ENCODE data around the gene CFAP298. TPM values are rescaled to one million over a fixed set of nuclear protein-coding genes. Genes with fewer than 3 reads are reported as not detected.
A peak's percentile ranks its signal among the peaks of the same experiment; 100 is the strongest.
"Not testable (repeated sequence)": the region's sequence is repeated elsewhere in the genome, so short reads cannot be mapped to it uniquely, and the experiment has no call there.

The CFAP298 gene
- total RNA-seq (ENCODE audit: unreplicated experiment), result 60.3 TPM
- long read RNA-seq, transcript CFAP298-203 (5 exons, 2,503 nt), result minor isoform, 5 of 37 reads
- long read RNA-seq, transcript CFAP298-201 (7 exons, 1,692 nt), result major isoform, 28 of 37 reads
- long read RNA-seq, partial matches to known transcripts, result 0 of 37 reads
- long read RNA-seq, other reads (novel, unspliced or antisense), result 0 of 37 reads

DNA sequence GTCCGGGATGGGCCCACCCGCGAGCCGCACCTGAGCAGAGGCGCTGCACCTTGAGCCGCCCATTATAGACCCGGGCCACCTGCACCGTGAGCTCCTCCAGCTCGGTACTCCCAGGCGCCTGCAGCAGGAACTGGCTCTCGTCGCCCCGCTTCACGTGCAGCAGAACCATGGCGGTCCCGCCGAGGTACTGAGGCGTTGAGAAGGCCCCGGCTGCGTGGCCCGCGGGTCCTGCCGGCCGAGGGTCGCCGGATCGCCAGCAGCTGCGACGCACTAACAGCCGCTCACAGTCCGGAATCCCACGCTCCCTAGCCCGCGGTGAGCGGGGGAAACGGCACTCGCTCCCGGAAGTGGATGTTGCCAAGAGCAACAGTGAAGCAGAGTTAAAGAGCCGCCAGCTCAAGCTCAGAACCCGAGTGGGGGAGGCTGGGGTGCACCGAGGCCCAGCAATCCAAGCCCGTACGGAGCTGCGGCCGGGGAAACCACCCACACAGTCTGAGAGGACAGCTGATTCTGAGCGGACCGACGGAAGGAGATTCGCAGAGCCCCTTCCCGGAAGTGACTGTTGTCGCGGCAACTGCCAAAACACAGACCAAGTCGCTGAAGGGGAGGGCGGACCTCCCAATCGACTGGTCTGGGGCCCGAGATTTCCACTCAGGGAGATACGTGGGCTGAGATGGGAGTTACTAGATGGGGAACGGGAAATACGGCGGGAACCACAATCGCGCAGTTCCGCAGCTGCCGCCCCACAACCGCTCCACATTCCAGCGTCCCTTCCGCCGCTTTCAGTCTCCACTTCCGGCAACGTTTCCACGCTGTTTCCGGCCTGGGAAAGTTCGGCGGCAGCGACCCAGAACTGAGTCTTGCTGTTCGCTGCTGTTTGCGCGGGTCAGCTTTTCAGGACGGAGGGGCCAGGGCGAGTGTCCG is at the start of gene CFAP298:
Gene CFAP298, minus strand, starts transcription at position 303 of the 924 bp plus-strand sequence. Its CDS starts 134 bp downstream, at position 169.
- H3K27ac Mint-ChIP-seq (ENCODE audit: unreplicated experiment), result peak within 1 kb of the TSS; percentile 99
- H3K27me3 Mint-ChIP-seq (ENCODE audit: unreplicated experiment), result peaks cover 9% of the 10 kb centered on the region
- H3K4me1 Mint-ChIP-seq (ENCODE audit: unreplicated experiment), result peaks cover 26% of the 10 kb centered on the region

DNA sequence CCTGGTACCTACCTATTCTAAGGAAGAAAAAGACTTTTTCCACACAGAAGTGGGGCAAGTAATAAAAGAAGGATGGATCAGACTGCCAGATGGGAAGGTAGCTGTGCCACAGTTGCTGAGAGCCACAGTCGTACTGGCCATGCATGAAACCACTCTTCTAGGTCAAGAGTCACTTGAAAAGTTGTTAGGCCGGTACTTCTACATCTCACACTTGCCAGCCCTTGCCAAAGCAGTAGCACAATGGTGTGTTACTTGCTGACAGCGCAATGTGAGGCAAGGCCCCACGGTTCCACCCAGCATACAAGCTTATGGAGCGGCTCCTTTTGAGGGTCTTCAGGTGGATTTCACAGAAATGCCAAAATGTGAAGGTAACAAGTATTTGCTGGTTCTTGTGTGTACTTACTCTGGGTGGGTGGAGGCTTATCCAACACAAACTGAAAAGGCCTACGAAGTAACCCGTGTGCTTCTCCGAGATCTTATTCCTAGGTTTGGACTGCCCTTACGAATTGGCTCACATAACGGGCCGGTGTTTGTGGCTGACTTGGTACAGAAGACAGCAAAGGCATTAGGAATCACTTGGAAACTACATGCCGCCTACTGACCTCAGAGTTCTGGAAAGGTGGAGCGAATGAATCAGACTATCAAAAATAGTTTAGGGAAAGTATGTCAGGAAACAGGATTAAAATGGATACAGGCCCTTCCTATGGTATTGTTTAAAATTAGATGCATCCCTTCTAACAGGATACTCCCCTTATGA is 49.0 kb upstream of the CFAP298 start:
- H3K27ac Mint-ChIP-seq (ENCODE audit: unreplicated experiment); H3K4me1 Mint-ChIP-seq (ENCODE audit: unreplicated experiment); H3K27me3 Mint-ChIP-seq (ENCODE audit: unreplicated experiment); H3K9me3 Mint-ChIP-seq (ENCODE audit: unreplicated experiment); H3K4me3 Mint-ChIP-seq (ENCODE audit: unreplicated experiment); DNase-seq (ENCODE audit: low spot score): not testable (repeated sequence)
- H3K36me3 Mint-ChIP-seq (ENCODE audit: low read depth, unreplicated experiment), result peaks cover 95% of the 10 kb centered on the region

More for the DNA sequence above, at the start of gene CFAP298:
- peak; percentile 85 for DNase-seq (ENCODE audit: low spot score)
- TF ChIP-seq CTCF (IDR thresholded peaks at IDR 0.05; ENCODE audit: unreplicated experiment), result no peak
- H3K4me3 Mint-ChIP-seq (ENCODE audit: unreplicated experiment), result peak within 1 kb of the TSS; percentile 99
- H3K36me3 Mint-ChIP-seq (ENCODE audit: low read depth, unreplicated experiment), result peaks cover 14% of the 10 kb centered on the region
- H3K9me3 Mint-ChIP-seq (ENCODE audit: unreplicated experiment), result peaks cover 4% of the 10 kb centered on the region

DNA sequence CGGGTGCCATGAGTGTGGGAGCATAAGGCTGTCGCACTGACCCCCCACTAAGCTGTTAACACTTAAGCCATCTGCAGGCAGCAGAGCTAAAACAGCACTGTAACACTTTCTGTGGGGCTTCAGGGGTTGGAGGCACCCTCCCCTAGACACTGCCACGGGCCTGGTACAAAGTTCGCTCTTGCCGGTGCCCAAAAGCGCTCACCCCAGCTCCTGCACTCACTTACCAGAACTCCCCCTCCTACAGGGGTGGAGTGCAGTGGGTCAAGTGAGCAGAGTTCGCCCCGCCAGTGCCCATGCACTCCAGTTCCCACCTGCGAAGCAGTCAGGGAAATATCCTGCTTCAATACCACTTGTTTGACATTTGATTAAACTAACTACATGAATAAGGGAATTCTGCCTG is 46.3 kb upstream of the CFAP298 start:
- Mint-ChIP-seq H3K36me3 (ENCODE audit: low read depth, unreplicated experiment) (peaks cover 68% of the 10 kb centered on the region), H3K9me3 (ENCODE audit: unreplicated experiment) (peaks cover 5% of the 10 kb centered on the region), H3K4me1 (ENCODE audit: unreplicated experiment) (no peaks in the 10 kb centered on the region), H3K4me3 (ENCODE audit: unreplicated experiment) (no peak overlapping the region), H3K27ac (ENCODE audit: unreplicated experiment) (no peak overlapping the region), H3K27me3 (ENCODE audit: unreplicated experiment) (no peaks in the 10 kb centered on the region)
- no peak for DNase-seq (ENCODE audit: low spot score)
- no peak for TF ChIP-seq CTCF (IDR thresholded peaks at IDR 0.05; ENCODE audit: unreplicated experiment)

DNA sequence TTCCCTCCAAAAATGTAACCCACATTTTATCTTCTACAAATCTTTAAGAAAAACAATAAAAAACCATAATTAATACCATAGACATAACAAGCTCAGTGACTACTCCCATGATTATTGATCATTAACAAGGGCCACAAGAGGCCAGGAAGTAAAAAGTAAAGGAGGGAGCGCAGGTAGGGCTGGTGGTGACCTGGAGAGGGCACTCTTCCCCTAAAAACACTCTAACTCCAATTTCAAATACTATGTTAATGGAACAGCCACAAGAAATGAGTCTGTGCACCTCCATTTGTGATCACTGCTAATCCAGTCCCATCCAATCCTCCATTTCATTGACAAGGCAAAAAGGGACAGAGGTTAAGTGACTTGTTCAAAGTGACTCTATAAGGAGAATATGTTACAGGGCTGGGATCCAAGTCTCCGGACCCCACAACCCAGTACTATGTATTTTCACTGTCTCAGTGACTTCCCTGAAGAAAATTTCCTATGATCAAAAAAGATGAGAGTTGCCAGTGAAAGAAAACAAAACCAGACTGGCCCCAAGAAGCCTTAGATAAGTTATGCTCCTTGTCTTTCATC is 41.2 kb upstream of the CFAP298 start:
- peaks cover 17% of the 10 kb centered on the region for H3K36me3 Mint-ChIP-seq (ENCODE audit: low read depth, unreplicated experiment)
- peak; percentile 42 for TF ChIP-seq CTCF (IDR thresholded peaks at IDR 0.05; ENCODE audit: unreplicated experiment)
- DNase-seq (ENCODE audit: low spot score), result peak; percentile 21
- peaks cover 4% of the 10 kb centered on the region for H3K4me1 Mint-ChIP-seq (ENCODE audit: unreplicated experiment)
- no peaks in the 10 kb centered on the region for H3K27me3 Mint-ChIP-seq (ENCODE audit: unreplicated experiment)
- H3K27ac Mint-ChIP-seq (ENCODE audit: unreplicated experiment), result no peak overlapping the region
- no peak overlapping the region for H3K4me3 Mint-ChIP-seq (ENCODE audit: unreplicated experiment)
- H3K9me3 Mint-ChIP-seq (ENCODE audit: unreplicated experiment), result no peaks in the 10 kb centered on the region

DNA sequence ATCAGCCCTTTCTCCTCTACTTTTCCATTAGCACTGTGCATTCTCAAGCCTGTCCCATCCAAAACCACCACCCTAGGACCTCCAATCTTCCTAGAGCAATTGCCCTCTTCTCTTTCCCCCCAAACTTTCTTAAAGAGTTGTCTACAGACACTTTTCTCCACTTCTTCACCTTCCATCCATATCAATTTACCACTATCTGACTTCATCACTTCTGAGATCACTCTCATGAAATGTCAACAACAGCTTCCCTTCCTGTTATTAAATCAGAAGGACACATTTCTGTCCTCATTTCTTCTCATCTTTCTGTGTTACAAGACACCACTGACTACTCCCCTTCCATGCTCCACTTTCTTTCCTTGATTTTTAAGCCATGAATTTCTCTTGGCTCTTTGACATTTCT is 36.0 kb upstream of the CFAP298 start:
- no peak for DNase-seq (ENCODE audit: low spot score)
- Mint-ChIP-seq H3K9me3 (ENCODE audit: unreplicated experiment) (no peaks in the 10 kb centered on the region), H3K36me3 (ENCODE audit: low read depth, unreplicated experiment) (no peaks in the 10 kb centered on the region), H3K27me3 (ENCODE audit: unreplicated experiment) (no peaks in the 10 kb centered on the region), H3K4me3 (ENCODE audit: unreplicated experiment) (no peak overlapping the region), H3K4me1 (ENCODE audit: unreplicated experiment) (peaks cover 4% of the 10 kb centered on the region), H3K27ac (ENCODE audit: unreplicated experiment) (no peak overlapping the region)
- TF ChIP-seq CTCF (IDR thresholded peaks at IDR 0.05; ENCODE audit: unreplicated experiment), result no peak
